Ovary (tissue), 9 donors: ENCODE data around the gene RGS10. TPM values are rescaled to one million over a fixed set of nuclear protein-coding genes. Genes with fewer than 3 reads are reported as not detected.

Source experiments
- DNase-seq, 5 donors: peaks; one replicate each; pipeline ENCODE4 v3.0.0-alpha.2; 2019 to 2020
- H3K27ac ChIP-seq, 2 donors: fragments of 200-600 bp; one replicate each; pipeline versions ENCODE4 v1.5.1 to v1.8.0; 2019 to 2022
- H3K27me3 ChIP-seq: fragments of 200-600 bp; one replicate; pipeline ENCODE4 v1.8.0; 2022
- H3K36me3 ChIP-seq: fragments of 200-600 bp; sonication (generic); one replicate; pipeline ENCODE4 v1.5.1; 2019
- H3K4me1 ChIP-seq: one replicate; pipeline ENCODE4 v1.8.1; 2013; ENCODE audit warnings: mild to moderate bottlenecking, moderate library complexity; ENCODE audit not compliant: insufficient read depth
- H3K4me3 ChIP-seq: fragments of 200-600 bp; sonication (generic); one replicate; pipeline ENCODE4 v1.5.1; 2017
- H3K9me3 ChIP-seq, 2 donors: fragments of 200-600 bp in 1 of 2; sonication (generic) in 1 of 2; one replicate each; pipeline versions ENCODE4 v1.5.1 to v1.8.1; 2013 to 2019; ENCODE audit warnings: mild to moderate bottlenecking in 1 of 2, moderate library complexity in 1 of 2
- EP300 ChIP-seq: sonication (generic); formaldehyde crosslinking; IDR thresholded peaks from one replicate; pipeline ENCODE4 v1.6.1; 2017; ENCODE audit warnings: antibody characterized with exemption
- POLR2A ChIP-seq: fragments of 450-650 bp; IDR thresholded peaks from one replicate; pipeline ENCODE4 v1.6.1; 2017; ENCODE audit warnings: antibody characterized with exemption, mild to moderate bottlenecking, moderate library complexity
- WGBS, 3 donors: extraction: QIAGEN DNeasy Blood & Tissue Kit in 1 of 3; methylation state at CpG; one replicate each; pipeline versions ENCODE4 v1.1.5 to v1.1.7; 2013 to 2017; 5-methylcytosine and 5-hydroxymethylcytosine counted together
- intact Hi-C, 4 donors: fragments of 100-400 bp; cut with DNase I; formaldehyde crosslinking; loops; one replicate each; pipeline versions ENCODE4 v1.11.0 to v1.15.1; 2022 to 2023
- polyA plus RNA-seq, 2 donors: library from polyadenylated mRNA; stranded (reverse); fragments of 200-250 nt in 1 of 2; fragments of 350-450 nt in 1 of 2; fragmentation: Illumina TruSeq in 1 of 2; extraction: RNeasy Lipid Tissue Mini Kit (QIAGEN cat#74804) in 1 of 2; gene quantifications; one replicate each; pipeline ENCODE4 v1.2.3, GENCODE V29; 2013 to 2014
- total RNA-seq, 7 donors: library from RNA; depleted of rRNA in 2 of 7; stranded (reverse); fragments of >200 nt in 2 of 7; fragmentation: NEBNext Ultra II Directional in 3 of 7; extraction: Animal tissue kit (Norgen Biotek cat#: 25700) in 3 of 7; gene quantifications; one replicate each; pipeline versions ENCODE4 v1.1.0 to v1.2.4, GENCODE V29; 2016 to 2023
- TF ChIP-seq, protein P1 (sequence below), 3 donors: fragments of 450-650 bp in 2 of 3; fragments of 200-600 bp in 1 of 3; IDR thresholded peaks; one replicate each; pipeline versions ENCODE4 v1.5.1 to v1.8.0; 2016 to 2022; ENCODE audit warnings: antibody characterized with exemption in 3 of 3, mild to moderate bottlenecking in 1 of 3
- donor health status: DM: no; HTN: no; CAD: no; lungs with moderate emphysema.
- donor health status: DM: no; HTN: no; CAD: no.
- donor health status: Bipolar disorder and iron deficiency.
- donor health status: DM: yes; HTN: yes; CAD: no.
- donor health status: DM: no; HTN: no; CAD: no.
- donor health status: DM: yes; HTN: yes; CAD: no.

RGS10 gene
- total and polyA plus RNA-seq, 9 donors, result 7.6 to 63.3 (median 20.4) TPM

DNA sequence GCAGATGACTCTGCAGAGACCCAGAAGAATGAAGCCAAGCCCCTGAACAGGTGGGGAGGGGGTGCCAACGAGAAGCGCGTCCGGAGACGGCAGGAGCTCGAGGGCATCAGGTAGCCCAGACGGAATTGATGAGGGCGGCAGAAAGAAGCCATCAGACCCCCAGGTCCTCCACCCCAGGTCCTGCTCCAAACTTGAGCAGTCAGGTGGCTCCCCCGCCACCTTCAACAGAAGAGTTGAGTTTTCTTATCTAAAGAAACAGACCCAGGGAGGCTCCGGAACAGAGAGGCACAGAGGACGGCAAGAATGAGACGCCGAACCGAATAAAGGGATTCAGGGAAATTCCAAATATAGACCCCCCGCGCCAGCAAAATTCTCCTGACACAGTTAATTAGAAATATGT lies 22.2 kb downstream of the RGS10 start:
- Histone ChIP-seq H3K27me3 (no peaks in the 10 kb centered on the region), H3K27ac (no peak overlapping the region), H3K36me3 (no peaks in the 10 kb centered on the region), H3K9me3 (no peaks in the 10 kb centered on the region), H3K4me1 (no peaks in the 10 kb centered on the region), H3K4me3 (no peak overlapping the region)
- intact Hi-C loops, result no loop called here
- 94 to 96% (median 94%) methylated on average over 16 of the region's 16 CpGs for WGBS, 3 donors
- no peak for DNase-seq
- no peak for TF ChIP-seq POLR2A
- TF ChIP-seq, protein P1, sequence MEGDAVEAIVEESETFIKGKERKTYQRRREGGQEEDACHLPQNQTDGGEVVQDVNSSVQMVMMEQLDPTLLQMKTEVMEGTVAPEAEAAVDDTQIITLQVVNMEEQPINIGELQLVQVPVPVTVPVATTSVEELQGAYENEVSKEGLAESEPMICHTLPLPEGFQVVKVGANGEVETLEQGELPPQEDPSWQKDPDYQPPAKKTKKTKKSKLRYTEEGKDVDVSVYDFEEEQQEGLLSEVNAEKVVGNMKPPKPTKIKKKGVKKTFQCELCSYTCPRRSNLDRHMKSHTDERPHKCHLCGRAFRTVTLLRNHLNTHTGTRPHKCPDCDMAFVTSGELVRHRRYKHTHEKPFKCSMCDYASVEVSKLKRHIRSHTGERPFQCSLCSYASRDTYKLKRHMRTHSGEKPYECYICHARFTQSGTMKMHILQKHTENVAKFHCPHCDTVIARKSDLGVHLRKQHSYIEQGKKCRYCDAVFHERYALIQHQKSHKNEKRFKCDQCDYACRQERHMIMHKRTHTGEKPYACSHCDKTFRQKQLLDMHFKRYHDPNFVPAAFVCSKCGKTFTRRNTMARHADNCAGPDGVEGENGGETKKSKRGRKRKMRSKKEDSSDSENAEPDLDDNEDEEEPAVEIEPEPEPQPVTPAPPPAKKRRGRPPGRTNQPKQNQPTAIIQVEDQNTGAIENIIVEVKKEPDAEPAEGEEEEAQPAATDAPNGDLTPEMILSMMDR (IDR thresholded peaks at IDR 0.05), result no peak
- TF ChIP-seq EP300, result no peak

DNA sequence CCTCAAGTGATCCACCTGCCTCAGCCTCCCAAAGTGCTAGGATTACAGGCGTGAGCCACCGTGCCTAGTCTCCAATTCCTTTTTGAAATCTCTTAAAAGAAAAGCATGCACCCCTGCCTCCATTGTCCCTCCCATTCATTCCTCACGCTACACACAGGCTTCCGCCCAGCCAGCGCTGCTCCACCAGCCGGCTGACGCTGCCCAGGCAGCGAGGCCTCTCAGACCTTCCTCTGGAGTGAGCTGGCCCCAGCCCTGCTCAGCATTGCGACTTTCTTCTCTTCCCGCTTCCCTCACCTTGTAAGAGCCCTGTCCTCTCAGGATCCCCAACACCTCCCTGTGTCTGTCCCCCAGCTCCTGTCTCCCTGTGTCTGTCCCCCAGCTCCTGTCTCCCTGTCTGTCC lies 23.6 kb downstream of the RGS10 start:
- Histone ChIP-seq H3K4me1 (no peaks in the 10 kb centered on the region), H3K36me3 (no peaks in the 10 kb centered on the region), H3K27ac (no peak overlapping the region), H3K4me3 (no peak overlapping the region), H3K9me3 (no peaks in the 10 kb centered on the region), H3K27me3 (no peaks in the 10 kb centered on the region)
- intact Hi-C loops, result no loop called here
- TF ChIP-seq, protein P1 (IDR thresholded peaks at IDR 0.05), result no peak
- TF ChIP-seq POLR2A (no peak), EP300 (no peak)
- DNase-seq, result no peak
- WGBS, 3 donors, result 91 to 92% (median 91%) methylated on average over 10 of the region's 10 CpGs

DNA sequence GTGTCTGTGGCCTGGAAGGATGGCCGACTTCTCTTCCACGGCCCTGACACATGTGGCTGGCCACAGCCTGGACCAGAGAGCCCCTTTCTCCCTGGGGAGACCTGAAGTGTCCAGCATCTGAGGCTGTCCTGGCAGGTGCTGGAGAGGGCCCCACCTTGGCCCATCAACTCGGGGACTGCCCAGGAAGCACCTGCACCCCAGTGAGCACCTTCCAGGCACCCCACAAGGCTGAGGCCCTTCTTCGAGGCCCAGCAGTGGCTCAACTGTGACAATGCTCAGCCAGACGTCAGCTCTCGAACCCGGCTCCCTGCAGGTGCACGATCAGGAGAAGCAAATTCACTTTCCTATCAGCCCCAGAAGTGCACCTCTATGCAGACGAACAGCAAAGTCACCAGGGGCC lies 24.3 kb downstream of the RGS10 start:
- Histone ChIP-seq H3K9me3 (no peaks in the 10 kb centered on the region), H3K27me3 (no peaks in the 10 kb centered on the region), H3K27ac (no peak overlapping the region), H3K4me1 (no peaks in the 10 kb centered on the region), H3K4me3 (no peak overlapping the region), H3K36me3 (no peaks in the 10 kb centered on the region)
- intact Hi-C loops, result no loop called here
- no peak for TF ChIP-seq EP300
- TF ChIP-seq POLR2A, result no peak
- WGBS, 3 donors, result 87 to 94% (median 93%) methylated on average over 9 of the region's 9 CpGs
- no peak for DNase-seq

DNA sequence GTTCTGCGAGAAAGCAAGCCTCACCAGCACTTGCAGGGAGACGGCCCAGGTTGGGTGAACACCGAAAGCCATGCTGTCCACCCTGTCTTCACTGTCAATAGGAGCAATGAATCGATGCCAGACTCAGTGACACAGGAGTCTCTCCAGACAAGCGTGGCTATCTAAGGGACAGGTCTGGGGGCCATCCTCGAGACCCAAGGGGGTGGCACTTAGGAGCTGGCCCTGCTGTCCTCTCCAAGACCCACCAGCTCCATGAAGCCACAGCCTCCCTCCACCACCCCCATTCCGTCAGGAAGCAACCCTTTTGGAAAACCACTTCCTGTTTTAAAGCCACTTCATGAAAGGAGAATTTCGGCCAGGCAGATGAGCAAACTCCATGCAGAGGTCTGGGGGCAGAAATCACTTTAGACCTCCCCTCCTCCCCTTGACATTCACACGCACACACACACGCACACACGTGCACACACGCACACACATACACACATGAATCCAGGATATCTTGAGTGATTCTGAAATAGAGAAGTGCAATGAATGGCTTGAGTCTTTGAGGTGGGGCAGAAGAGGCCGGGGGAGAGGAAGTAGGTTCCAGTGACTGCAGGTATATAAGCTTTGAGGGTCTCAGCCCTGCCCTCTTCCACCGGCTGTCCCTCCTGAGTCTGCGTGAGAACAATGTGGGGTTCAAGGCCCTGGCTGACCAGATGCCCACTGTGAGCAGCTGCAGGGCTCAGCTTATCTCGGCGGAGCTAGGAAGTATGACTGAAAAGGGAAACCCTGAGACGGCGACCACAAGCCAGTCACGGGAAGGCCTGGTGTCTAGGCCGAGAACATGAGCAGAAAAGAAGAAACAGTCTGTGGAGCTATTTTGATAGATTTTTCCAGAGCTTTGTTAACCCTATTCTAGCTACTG lies 25.0 kb downstream of the RGS10 start:
- Histone ChIP-seq H3K36me3 (no peaks in the 10 kb centered on the region), H3K27me3 (no peaks in the 10 kb centered on the region), H3K9me3 (no peaks in the 10 kb centered on the region), H3K4me3 (no peak overlapping the region), H3K27ac (no peak overlapping the region), H3K4me1 (no peaks in the 10 kb centered on the region)
- intact Hi-C loops, result no loop called here
- WGBS, 3 donors, result 79 to 84% (median 84%) methylated on average over 21 of the region's 21 CpGs
- no peak for DNase-seq
- TF ChIP-seq, protein P1 (IDR thresholded peaks at IDR 0.05), result no peak
- TF ChIP-seq POLR2A (no peak), EP300 (no peak)
